Fibroblast of skin of left quadriceps (primary cell): ENCODE measurements around the gene PLEKHA4.

Source experiments
- DNase-seq, 2 experiments: peaks; one replicate each; pipeline ENCODE4 v3.0.0-alpha.2; 2013; ENCODE audit warnings: low read depth in 2 of 2

PLEKHA4 gene

GRCh38 chr19:48826606-48827020, 41.8 kb downstream of the PLEKHA4 start:
- no peak for DNase-seq

DNA sequence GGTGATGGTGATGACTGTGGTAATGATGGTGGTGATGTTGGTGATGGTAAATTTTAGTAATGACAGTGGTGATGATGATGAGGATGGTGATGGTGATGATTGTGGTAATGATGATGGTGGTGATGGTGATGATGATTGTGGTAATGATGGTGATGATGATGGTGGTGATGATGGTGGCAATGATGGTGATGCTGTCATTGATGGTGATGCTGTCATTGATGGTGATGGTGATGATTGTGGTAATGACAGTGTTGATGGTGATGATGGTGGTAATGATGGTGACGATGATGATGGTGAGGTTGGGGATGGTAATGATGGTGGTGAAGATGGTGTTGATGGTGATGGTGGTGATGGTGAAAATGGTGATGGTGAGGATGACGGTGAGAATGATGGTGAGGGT, 45.9 kb downstream of the PLEKHA4 start:
- no peak for DNase-seq

DNA sequence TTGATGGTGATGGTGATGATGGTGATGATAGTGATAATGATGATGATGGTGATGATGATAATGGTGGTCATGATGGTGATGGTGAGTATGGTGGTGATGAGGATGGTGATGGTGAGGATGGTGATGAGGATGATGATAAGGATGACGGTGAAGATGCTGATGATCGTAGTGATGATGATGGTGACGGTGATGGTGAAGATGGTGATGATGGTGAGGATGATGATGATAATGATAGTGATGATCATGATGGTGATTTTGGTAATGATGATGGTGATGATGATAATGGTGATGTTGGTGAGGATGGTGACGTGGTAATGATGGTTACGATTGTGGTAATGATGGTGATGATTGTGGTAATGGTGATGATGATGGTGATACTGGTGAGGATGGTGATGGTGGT, 46.8 kb downstream of the PLEKHA4 start:
- DNase-seq, result no peak

GRCh38 chr19:48819366-48819816, 49.0 kb downstream of the PLEKHA4 start:
- DNase-seq, result no peak

DNA sequence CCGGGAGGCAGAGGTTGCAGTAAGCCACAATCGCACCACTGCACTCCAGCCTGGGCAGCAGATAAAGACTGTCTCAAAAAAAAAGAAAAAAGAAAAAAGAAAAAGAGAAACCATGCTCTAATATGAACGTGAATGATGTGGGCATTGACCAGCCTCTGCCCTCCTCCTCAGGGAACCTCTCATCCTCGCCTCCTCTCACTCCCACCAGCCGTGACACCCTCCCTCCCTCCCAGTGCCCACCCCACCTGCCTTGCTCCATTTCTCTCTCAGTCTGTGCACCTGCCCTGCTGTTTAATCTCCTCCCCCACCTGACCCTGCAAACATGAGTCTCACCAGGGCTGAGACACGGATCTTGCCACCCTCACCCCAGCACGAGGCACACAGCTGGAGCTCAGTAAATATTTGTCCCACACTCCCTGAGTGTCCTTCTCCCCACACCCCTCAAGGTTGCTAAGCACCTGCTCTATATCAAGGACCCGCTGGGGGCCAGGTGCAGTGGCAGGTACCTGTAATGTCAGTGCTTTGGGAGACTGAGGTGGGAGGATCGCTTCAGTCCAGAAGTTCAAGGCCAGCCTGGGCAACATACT, 50.1 kb downstream of the PLEKHA4 start:
- no peak for DNase-seq

DNA sequence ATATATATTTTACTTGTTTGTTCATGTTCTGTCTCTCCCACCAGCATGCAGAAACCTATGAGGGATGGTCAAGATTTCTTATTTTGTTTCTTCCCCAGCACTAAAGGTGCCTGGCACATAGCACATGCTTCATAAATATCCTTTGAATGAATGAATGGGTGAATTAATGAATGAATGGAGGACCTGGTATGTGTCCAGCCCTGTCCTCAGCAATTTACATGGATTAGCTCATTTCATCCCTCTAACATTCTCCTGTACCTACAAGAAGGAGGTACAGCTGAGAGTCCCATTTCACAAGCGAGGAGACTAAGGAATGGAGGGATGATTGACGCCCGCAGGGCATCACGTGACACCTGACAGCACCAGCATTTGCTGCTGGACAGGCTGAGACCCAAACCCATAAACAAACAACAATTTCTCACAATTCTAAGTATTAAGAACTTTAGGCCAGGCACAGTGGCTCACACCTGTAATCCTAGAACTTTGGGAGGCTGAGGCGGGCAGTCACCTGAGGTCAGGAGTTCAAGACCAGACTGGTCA, 50.8 kb downstream of the PLEKHA4 start:
- no peak for DNase-seq

DNA sequence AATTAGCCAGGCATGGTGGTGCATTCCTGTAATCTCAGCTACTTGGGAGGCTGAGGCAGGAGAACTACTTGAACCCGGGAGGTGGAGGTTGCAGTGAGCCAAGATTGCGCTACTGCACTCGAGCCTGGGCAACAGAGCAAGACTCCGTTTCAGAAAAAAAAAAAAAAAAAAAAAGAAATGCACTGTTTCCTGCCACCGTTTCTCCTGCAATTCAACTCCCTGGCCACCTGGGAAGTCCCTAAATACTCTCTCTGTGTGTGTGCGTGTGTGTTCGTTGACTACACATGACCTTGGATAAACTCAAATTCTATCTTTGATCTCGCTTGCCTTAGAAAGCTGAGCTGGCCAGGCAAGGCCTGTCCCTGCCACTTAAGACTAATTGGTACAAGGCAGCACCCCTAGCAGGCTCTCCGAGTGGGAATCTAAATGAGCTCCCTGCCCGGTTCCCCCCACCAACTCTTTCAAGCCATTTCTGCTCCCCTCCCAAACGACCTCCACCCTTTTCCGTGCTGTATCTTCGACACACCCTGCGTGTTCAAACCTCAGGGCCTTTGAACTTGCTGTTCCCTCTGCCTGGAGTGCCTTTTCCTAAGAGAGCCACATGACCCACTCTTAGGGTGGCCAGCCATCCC, 52.4 kb downstream of the PLEKHA4 start:
- DNase-seq, result no peak

DNA sequence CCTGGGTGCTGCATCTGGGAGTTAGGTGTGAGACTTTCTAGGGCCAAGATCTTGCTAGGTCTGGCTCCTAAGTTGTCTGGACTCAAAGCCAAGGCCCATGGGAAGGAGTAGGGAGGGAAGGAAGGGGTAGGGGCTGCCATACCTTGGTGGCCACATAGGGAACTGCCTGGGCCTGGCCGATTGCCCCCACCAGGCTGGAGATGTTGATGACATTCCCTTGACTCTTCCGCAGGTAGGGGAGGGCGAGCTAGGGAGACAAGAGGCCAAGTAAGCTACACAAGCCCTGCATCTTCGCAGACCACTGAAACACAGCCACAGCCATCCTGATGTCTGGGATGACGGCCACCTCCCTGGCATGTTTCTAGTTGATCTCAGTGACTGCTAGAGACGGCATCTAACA, 53.5 kb downstream of the PLEKHA4 start:
- no peak for DNase-seq

DNA sequence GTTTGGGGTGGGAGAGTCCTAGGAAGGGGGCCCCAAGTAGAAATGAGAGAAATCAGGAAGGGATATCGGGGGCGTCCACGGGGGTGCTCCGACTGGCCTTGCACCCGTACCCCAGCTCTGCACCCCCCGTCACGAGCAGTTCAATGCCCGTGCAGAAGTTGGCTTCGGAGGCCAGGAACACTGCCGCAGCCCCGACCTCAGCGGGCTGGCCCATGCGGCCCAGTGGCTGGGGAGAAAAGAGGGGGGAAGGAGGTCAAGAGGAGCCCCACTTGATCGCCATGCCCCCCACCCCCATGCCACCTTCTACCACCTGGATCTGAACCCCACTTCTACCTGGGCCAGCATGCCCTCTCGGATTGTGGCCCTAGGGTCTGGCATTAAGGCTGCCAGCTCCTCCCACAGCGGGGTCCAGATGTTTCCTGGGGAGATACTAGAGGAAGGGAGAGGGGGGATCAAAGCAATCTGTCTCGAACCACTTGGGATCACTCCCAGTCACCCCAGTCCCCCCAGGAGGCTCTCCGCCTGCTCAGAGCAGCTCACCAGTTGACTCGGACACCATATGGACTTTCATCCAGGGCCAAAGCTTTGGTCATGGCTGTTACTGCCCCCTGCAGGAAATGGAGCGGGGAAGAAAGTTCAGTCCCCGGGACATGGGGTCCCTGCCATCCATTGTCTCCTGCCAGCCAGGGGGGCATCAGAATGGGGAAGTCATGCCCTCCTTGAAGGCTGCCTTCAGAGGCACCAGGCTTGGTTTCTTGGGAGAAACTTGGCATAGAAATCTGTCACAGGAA, 55.1 kb downstream of the PLEKHA4 start:
- no peak for DNase-seq

- peak in 1 of 2 experiments; percentile 25 for DNase-seq
Measured at GRCh38 chr19:48812094-48812929, 56.1 kb downstream of the PLEKHA4 start.

- DNase-seq, result no peak
Measured at GRCh38 chr19:48810151-48810550, 58.3 kb downstream of the PLEKHA4 start.

DNA sequence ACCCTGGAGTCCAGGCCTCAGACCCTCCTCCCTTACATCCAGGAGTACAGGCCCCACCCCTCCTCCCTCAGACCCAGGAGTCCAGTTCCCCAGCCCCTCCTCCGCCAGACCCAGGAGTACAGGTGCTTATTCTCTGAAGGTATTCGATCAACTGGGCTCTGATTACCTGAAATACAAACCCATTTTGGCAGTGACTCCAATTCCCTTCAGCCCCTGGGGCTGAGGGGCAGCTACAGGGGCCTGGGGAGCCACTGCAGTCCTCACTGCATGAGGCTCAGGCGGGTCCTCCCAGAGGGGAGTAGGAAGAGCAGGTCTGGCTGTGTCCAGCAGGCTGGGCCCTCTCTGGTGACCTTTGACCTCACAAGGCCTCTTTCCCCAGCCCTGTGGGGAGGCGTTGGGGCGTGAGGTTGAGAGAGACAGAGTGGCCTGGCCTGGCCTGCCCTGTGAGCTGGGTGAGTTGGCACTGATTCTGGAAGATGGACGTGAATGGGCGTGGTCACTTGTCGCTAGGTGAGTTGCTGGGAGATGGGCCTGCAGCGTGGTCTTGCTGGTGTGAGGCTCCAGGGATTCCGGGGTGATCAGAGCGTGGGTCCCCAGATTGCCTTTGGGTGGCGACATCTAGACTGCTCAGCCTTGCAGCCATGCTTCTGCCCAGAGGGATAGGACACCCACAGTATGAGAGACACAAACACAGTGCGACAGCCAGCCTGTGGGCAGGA, 60.7 kb downstream of the PLEKHA4 start:
- no peak for DNase-seq

GRCh38 chr19:48806818-48807589, 61.4 kb downstream of the PLEKHA4 start:
- no peak for DNase-seq

DNA sequence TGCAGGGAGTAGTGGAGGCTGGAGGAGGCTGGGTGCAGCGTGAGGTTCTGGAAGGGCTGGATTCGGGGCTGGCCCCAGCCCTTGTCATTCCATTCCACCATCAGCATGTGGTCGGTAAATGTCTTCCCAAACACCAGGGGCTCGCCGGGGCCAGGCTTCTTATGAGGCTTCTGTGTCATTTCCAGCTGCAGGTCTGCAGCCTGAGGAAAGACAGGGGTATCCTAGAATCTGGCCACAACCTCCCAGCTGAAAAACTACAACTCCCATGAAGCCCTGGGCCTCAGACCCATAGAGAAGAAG, 61.9 kb downstream of the PLEKHA4 start:
- DNase-seq, result peak in 1 of 2 experiments; percentile 6

DNA sequence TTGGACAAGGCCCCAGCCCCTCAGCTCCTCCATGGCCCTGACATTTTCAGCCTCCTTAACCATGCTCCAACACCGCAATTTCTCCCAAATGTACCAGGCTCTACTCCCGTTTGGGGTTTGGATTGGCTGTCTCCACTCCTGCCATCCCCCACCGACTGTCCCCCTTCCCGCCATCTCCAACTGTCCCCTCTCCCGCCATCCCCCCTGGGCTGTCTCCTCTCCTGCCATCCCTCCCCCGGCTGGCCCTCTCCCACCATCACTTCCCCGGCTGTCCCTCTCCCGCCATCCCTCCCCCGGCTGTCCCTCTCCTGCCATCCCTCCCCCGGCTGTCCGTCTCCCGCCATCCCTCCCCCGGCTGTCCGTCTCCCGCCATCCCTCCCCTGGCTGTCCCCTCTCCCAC, 63.0 kb downstream of the PLEKHA4 start:
- DNase-seq, result no peak

GRCh38 chr19:48804496-48804895, 63.9 kb downstream of the PLEKHA4 start:
- DNase-seq, result no peak

DNA sequence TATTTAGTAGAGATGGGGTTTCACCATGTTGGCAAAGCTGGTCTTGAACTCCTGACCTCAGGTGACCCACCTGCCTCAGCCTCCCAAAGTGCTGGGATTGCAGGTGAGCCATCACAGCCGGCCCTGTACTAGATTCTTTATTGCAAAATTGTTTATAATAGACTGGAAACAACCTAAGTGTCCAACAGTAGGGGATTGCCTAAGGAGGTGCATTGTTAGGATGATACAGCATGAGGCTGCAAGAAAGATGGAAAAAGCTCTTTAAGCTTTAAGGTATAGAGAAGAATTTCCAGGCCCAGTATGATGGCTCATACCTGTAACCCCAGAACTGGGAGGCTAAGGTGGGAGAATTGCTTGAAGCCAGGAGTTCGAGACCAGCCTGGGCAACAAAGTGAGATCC, 65.8 kb downstream of the PLEKHA4 start:
- no peak for DNase-seq

- DNase-seq, result no peak
Measured at GRCh38 chr19:48799358-48800300, 68.8 kb downstream of the PLEKHA4 start.

- DNase-seq, result no peak
Measured at GRCh38 chr19:48798937-48799336, 69.5 kb downstream of the PLEKHA4 start.
